Ovary (tissue), 3 donors: ENCODE measurements around the gene UTP20.

Source experiments
- EP300 ChIP-seq: sonication (generic); formaldehyde crosslinking; IDR thresholded peaks from one replicate; pipeline ENCODE4 v1.6.1; 2017; ENCODE audit warnings: antibody characterized with exemption
- TF ChIP-seq, protein P1 (sequence below), 3 donors: fragments of 450-650 bp in 2 of 3; fragments of 200-600 bp in 1 of 3; IDR thresholded peaks; one replicate each; pipeline versions ENCODE4 v1.5.1 to v1.8.0; 2016 to 2022; ENCODE audit warnings: antibody characterized with exemption in 3 of 3, mild to moderate bottlenecking in 1 of 3
- donor health status: DM: no; HTN: no; CAD: no.

DNA sequence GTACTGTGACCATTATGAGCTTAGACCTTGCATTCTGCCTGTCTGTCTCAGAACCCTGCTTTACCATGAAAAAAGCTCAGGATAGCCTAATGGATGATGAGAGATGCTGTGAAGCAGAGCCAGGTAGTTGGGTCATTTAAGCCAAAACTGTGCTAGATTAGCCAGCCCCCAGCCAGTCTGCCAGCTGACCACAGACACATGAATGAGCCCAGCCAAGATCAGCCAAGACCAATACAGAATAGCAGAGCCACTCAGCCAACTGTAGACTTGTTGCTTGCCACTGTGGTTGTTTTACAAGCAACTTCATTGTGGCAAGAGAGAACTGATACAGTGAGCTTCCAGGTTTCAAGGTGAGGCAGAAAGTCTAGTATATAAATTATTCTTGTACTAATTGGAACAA lies 12.8 kb upstream of the UTP20 start:
- TF ChIP-seq, protein P1, sequence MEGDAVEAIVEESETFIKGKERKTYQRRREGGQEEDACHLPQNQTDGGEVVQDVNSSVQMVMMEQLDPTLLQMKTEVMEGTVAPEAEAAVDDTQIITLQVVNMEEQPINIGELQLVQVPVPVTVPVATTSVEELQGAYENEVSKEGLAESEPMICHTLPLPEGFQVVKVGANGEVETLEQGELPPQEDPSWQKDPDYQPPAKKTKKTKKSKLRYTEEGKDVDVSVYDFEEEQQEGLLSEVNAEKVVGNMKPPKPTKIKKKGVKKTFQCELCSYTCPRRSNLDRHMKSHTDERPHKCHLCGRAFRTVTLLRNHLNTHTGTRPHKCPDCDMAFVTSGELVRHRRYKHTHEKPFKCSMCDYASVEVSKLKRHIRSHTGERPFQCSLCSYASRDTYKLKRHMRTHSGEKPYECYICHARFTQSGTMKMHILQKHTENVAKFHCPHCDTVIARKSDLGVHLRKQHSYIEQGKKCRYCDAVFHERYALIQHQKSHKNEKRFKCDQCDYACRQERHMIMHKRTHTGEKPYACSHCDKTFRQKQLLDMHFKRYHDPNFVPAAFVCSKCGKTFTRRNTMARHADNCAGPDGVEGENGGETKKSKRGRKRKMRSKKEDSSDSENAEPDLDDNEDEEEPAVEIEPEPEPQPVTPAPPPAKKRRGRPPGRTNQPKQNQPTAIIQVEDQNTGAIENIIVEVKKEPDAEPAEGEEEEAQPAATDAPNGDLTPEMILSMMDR (IDR thresholded peaks at IDR 0.05), result no peak
- no peak for TF ChIP-seq EP300
